ENCODE results near the gene SERINC5. TPM values are rescaled to one million over a fixed set of nuclear protein-coding genes. Genes with fewer than 3 reads are reported as not detected.

Gene SERINC5
- total RNA-seq, 1 donor from 2014 or later: 57.3 TPM

DNA sequence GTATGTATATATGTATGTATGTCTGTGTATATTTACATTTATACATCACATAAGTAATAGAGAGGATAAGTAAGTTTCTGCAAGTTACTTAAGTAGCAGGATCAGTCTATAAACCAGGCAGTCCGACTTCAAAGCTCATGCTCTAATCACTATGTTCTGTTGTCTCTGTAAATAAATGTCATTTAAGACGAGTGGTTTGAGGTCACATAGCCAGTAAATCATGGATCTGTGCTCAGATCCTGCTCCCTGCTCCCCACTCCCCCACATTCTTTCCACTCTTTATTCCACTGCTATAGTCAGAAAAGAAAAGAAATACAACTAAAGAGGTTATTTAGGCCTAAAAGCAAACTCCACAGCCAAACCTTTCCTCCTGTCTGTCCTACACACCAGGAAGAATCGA, 90.4 kb downstream of the SERINC5 start:
- Histone ChIP-seq H4K20me1 (ENCODE audit: insufficient read depth, low read length) (no peaks in the 10 kb centered on the region), H3K4me1 (ENCODE audit: insufficient read depth, low read length) (no peaks in the 10 kb centered on the region), H3K4me2 (ENCODE audit: low read length) (no peak overlapping the region), H3K27ac (ENCODE audit: low read depth, low read length) (no peak overlapping the region), H2AFZ (ENCODE audit: low read depth, low read length) (no peak overlapping the region), H3K9me3 (ENCODE audit: insufficient read depth, low read depth, low read length) (no peaks in the 10 kb centered on the region), H3K27me3 (ENCODE audit: insufficient read depth, low read length) (no peaks in the 10 kb centered on the region), H3K9ac (ENCODE audit: low read length) (no peak overlapping the region), H3K36me3 (ENCODE audit: insufficient read depth, low read length) (peaks cover 11% of the 10 kb centered on the region), H3K4me3 (ENCODE audit: insufficient read depth, low read depth, low read length) (no peak overlapping the region), H3K79me2 (ENCODE audit: insufficient read depth, low read length) (no peaks in the 10 kb centered on the region)
- FAIRE-seq (no peak), DNase-seq (ENCODE audit: low read depth) (no peak)
- Mint-ChIP-seq H3K4me1 (ENCODE audit: low read depth, unreplicated experiment) (no peaks in the 10 kb centered on the region), H3K36me3 (ENCODE audit: low read depth, unreplicated experiment) (peaks cover 27% of the 10 kb centered on the region), H3K9me3 (ENCODE audit: unreplicated experiment) (no peaks in the 10 kb centered on the region), H3K27me3 (ENCODE audit: low read depth, unreplicated experiment) (no peaks in the 10 kb centered on the region), H3K4me3 (ENCODE audit: unreplicated experiment) (no peak overlapping the region), H3K27ac (ENCODE audit: unreplicated experiment) (no peak overlapping the region)
- no peak for TF ChIP-seq EZH2 (IDR thresholded peaks at IDR 0.05; ENCODE audit: insufficient read depth, low read length)
- TF ChIP-seq, protein P1, sequence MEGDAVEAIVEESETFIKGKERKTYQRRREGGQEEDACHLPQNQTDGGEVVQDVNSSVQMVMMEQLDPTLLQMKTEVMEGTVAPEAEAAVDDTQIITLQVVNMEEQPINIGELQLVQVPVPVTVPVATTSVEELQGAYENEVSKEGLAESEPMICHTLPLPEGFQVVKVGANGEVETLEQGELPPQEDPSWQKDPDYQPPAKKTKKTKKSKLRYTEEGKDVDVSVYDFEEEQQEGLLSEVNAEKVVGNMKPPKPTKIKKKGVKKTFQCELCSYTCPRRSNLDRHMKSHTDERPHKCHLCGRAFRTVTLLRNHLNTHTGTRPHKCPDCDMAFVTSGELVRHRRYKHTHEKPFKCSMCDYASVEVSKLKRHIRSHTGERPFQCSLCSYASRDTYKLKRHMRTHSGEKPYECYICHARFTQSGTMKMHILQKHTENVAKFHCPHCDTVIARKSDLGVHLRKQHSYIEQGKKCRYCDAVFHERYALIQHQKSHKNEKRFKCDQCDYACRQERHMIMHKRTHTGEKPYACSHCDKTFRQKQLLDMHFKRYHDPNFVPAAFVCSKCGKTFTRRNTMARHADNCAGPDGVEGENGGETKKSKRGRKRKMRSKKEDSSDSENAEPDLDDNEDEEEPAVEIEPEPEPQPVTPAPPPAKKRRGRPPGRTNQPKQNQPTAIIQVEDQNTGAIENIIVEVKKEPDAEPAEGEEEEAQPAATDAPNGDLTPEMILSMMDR (IDR thresholded peaks at IDR 0.05; ENCODE audit: insufficient read depth, low read depth, low read length): no peak

DNA sequence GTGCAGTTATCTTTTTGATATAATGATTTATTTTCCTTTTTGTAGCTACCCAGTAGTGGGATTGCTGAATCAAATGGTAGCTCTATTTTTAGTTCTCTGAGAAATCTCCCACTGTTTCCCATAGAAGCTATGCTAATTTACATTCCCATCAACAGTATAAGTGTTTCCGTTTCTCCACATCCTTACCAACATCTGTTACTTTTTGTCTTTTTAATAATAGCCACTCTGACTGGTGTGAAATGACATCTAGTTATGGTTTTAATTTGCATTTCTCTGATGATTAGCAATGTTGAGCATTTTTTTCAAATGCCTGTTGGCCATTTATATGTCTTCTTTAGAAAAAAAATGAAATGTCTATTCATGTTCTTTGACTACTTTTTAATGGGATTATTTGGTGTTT, 94.7 kb downstream of the SERINC5 start:
- H3K4me2 ChIP-seq (ENCODE audit: low read length): no peak overlapping the region
- H3K4me1 Mint-ChIP-seq (ENCODE audit: low read depth, unreplicated experiment): peaks cover 10% of the 10 kb centered on the region
- H3K36me3 ChIP-seq (ENCODE audit: insufficient read depth, low read length): peaks cover 12% of the 10 kb centered on the region
- H4K20me1 ChIP-seq (ENCODE audit: insufficient read depth, low read length): no peaks in the 10 kb centered on the region
- no peak overlapping the region for H3K4me3 ChIP-seq (ENCODE audit: insufficient read depth, low read depth, low read length)
- peaks cover 22% of the 10 kb centered on the region for H3K36me3 Mint-ChIP-seq (ENCODE audit: low read depth, unreplicated experiment)
- H3K9ac ChIP-seq (ENCODE audit: low read length): no peak overlapping the region
- H3K4me1 ChIP-seq (ENCODE audit: insufficient read depth, low read length): no peaks in the 10 kb centered on the region
- no peak overlapping the region for H2AFZ ChIP-seq (ENCODE audit: low read depth, low read length)
- H3K4me3 Mint-ChIP-seq (ENCODE audit: unreplicated experiment): no peak overlapping the region
- TF ChIP-seq EZH2 (IDR thresholded peaks at IDR 0.05; ENCODE audit: insufficient read depth, low read length): no peak
- TF ChIP-seq, protein P1 (IDR thresholded peaks at IDR 0.05; ENCODE audit: insufficient read depth, low read depth, low read length): no peak
- H3K9me3 Mint-ChIP-seq (ENCODE audit: unreplicated experiment): no peaks in the 10 kb centered on the region
- H3K79me2 ChIP-seq (ENCODE audit: insufficient read depth, low read length): no peaks in the 10 kb centered on the region
- H3K27ac ChIP-seq (ENCODE audit: low read depth, low read length): no peak overlapping the region
- H3K9me3 ChIP-seq (ENCODE audit: insufficient read depth, low read depth, low read length): no peaks in the 10 kb centered on the region
- no peak for FAIRE-seq
- H3K27me3 Mint-ChIP-seq (ENCODE audit: low read depth, unreplicated experiment): no peaks in the 10 kb centered on the region
- no peaks in the 10 kb centered on the region for H3K27me3 ChIP-seq (ENCODE audit: insufficient read depth, low read length)
- no peak for DNase-seq (ENCODE audit: low read depth)
- no peak overlapping the region for H3K27ac Mint-ChIP-seq (ENCODE audit: unreplicated experiment)

DNA sequence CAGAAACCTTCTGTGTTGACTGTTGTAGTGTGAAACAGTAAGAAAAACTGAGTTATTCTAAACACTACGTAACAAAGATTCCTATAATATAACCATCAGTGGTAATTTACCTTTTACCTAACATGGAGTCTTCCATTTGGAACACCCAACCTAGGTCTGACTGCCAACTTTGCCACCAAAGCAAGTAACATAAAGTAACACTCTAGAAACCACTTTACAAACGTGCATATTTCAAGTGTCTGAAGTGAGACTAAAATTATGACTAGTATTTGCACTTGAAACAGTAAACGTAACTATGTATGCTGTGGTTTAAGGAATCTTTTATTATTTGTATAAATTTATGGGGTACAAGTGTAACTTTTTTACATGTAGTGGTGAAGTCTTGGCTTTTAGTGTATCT, 95.6 kb downstream of the SERINC5 start:
- H3K4me1 Mint-ChIP-seq (ENCODE audit: low read depth, unreplicated experiment): peaks cover 16% of the 10 kb centered on the region
- no peaks in the 10 kb centered on the region for H3K79me2 ChIP-seq (ENCODE audit: insufficient read depth, low read length)
- no peak overlapping the region for H3K9ac ChIP-seq (ENCODE audit: low read length)
- no peak overlapping the region for H3K4me3 ChIP-seq (ENCODE audit: insufficient read depth, low read depth, low read length)
- no peak overlapping the region for H2AFZ ChIP-seq (ENCODE audit: low read depth, low read length)
- FAIRE-seq (no peak), DNase-seq (ENCODE audit: low read depth) (no peak)
- no peak for TF ChIP-seq EZH2 (IDR thresholded peaks at IDR 0.05; ENCODE audit: insufficient read depth, low read length)
- TF ChIP-seq, protein P1 (IDR thresholded peaks at IDR 0.05; ENCODE audit: insufficient read depth, low read depth, low read length): no peak
- H3K4me3 Mint-ChIP-seq (ENCODE audit: unreplicated experiment): no peak overlapping the region
- H3K4me1 ChIP-seq (ENCODE audit: insufficient read depth, low read length): no peaks in the 10 kb centered on the region
- H3K9me3 ChIP-seq (ENCODE audit: insufficient read depth, low read depth, low read length): no peaks in the 10 kb centered on the region
- H3K4me2 ChIP-seq (ENCODE audit: low read length): no peak overlapping the region
- H3K9me3 Mint-ChIP-seq (ENCODE audit: unreplicated experiment): no peaks in the 10 kb centered on the region
- H3K27ac ChIP-seq (ENCODE audit: low read depth, low read length): no peak overlapping the region
- H3K36me3 Mint-ChIP-seq (ENCODE audit: low read depth, unreplicated experiment): peaks cover 22% of the 10 kb centered on the region
- no peak overlapping the region for H3K27ac Mint-ChIP-seq (ENCODE audit: unreplicated experiment)
- no peaks in the 10 kb centered on the region for H4K20me1 ChIP-seq (ENCODE audit: insufficient read depth, low read length)
- H3K27me3 Mint-ChIP-seq (ENCODE audit: low read depth, unreplicated experiment): no peaks in the 10 kb centered on the region
- H3K27me3 ChIP-seq (ENCODE audit: insufficient read depth, low read length): no peaks in the 10 kb centered on the region
- peaks cover 12% of the 10 kb centered on the region for H3K36me3 ChIP-seq (ENCODE audit: insufficient read depth, low read length)

All from astrocyte (in vitro differentiated cells and primary cell).